Right lobe of liver (tissue), 6 donors: ENCODE results near the gene JPT2. TPM values are rescaled to one million over a fixed set of nuclear protein-coding genes. Genes with fewer than 3 reads are reported as not detected.
A peak's percentile ranks its signal among the peaks of the same experiment; 100 is the strongest.

ENCODE experiments used
- ATAC-seq, 4 donors: fragments of 200-7000 bp; cut with Tn5 transposase; one replicate each; pipeline ENCODE4 v1.9.1; 2020; ENCODE audit warnings: mild to moderate bottlenecking in 4 of 4, moderate library complexity in 4 of 4
- DNase-seq, 3 donors: peaks; one replicate each; pipeline ENCODE4 v3.0.0-alpha.2; 2020
- H3K27ac ChIP-seq, 3 donors: fragments of 200-600 bp; one replicate each; pipeline ENCODE4 v1.8.0; 2022
- H3K27me3 ChIP-seq, 2 donors: fragments of 200-600 bp; one replicate each; pipeline ENCODE4 v1.8.0; 2022
- H3K36me3 ChIP-seq, 4 donors: fragments of 200-600 bp; sonication (generic) in 1 of 4; one replicate each; pipeline versions ENCODE4 v1.5.1 to v1.8.0; 2017 to 2022; ENCODE audit warnings: control low read depth in 1 of 4
- H3K4me1 ChIP-seq, 4 donors: fragments of 200-600 bp; sonication (generic) in 1 of 4; one replicate each; pipeline versions ENCODE4 v1.5.1 to v1.8.0; 2017 to 2022; ENCODE audit warnings: control low read depth in 1 of 4
- H3K4me3 ChIP-seq, 3 donors: fragments of 200-600 bp; one replicate each; pipeline ENCODE4 v1.8.0; 2022
- H3K9me3 ChIP-seq, 4 donors: fragments of 200-600 bp; sonication (generic) in 1 of 4; one replicate each; pipeline versions ENCODE4 v1.5.1 to v1.8.0; 2017 to 2022; ENCODE audit warnings: control low read depth in 1 of 4
- POLR2A ChIP-seq: fragments of 450-650 bp; IDR thresholded peaks from one replicate; pipeline ENCODE4 v1.6.1; 2017; ENCODE audit warnings: antibody characterized with exemption, mild to moderate bottlenecking
- WGBS: methylation state at CpG from one replicate; pipeline ENCODE4 v1.1.6; 2018; ENCODE audit warnings: low coverage, low lambda C conversion rate; ENCODE audit not compliant: insufficient coverage; ENCODE audit errors: missing lambda C conversion rate; 5-methylcytosine and 5-hydroxymethylcytosine counted together
- intact Hi-C, 2 donors: fragments of 100-400 bp; cut with DNase I; formaldehyde crosslinking; loops; one replicate each; pipeline versions ENCODE4 v1.11.2 to v1.14.1; 2022
- total RNA-seq, 6 experiments: library from RNA; depleted of rRNA in 2 of 6; stranded (reverse); fragments of >200 nt in 2 of 6; fragmentation: NEBNext Ultra II Directional in 3 of 6; extraction: Animal tissue kit (Norgen Biotek cat#: 25700) in 3 of 6; gene quantifications; one replicate each; pipeline versions ENCODE4 v1.1.0 to v1.2.4, GENCODE V29; 2016 to 2023
- TF ChIP-seq, protein P1 (sequence below), 4 donors: fragments of 200-600 bp in 3 of 4; fragments of 450-650 bp in 1 of 4; IDR thresholded peaks; one replicate each; pipeline versions ENCODE4 v1.5.1 to v1.8.0; 2016 to 2022; ENCODE audit warnings: antibody characterized with exemption in 4 of 4, mild to moderate bottlenecking in 2 of 4
- donor health status: DM: no; HTN: yes; CAD: no.
- donor health status: DM: no; HTN: no; CAD: no.
- donor health status: DM: no; HTN: no; CAD: no.
- donor health status: DM: no; HTN: yes; CAD: no.
- donor health status: DM: no; HTN: yes; CAD: no.

Gene JPT2
- total RNA-seq, 6 experiments from 2014 or later, result 31.0 to 47.7 (median 38.7) TPM

DNA sequence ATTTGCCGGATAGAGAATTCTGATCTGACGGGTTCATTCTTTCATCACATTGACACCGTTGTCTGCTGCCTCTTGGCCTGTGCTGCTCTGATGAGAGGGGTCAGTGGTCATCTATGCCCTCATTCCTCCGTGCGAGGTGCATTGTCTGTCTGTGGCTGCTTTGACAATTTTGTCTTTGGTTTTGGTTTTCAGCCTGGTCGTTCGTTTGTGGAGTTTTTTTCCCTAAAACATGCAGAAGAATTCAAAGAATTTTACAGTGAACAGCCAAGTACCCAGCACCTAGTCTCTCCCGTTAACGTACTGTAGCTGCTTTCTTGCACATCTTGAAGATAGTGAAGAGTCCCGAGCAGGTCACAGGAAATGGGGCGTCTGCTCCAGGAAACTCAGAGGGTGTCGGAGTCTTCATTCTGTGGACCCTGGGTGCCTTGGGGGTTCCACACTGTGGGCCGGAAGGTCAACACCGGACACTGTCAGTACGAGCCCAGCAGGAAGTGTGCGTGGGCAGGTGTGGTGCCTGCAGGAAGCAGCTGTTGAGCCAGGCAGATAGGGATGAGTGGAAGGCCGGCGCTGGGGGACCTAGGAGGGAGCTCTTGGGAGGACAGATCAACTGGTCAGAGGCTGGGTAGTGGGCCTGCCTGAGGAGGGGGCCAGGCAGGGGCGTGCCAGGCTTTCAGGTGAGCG, 37.7 kb upstream of the JPT2 start:
- Histone ChIP-seq H3K9me3 (no peaks in the 10 kb centered on the region), H3K4me1 (no peaks in the 10 kb centered on the region), H3K27me3 (no peaks in the 10 kb centered on the region), H3K27ac (no peak overlapping the region), H3K4me3 (no peak overlapping the region), H3K36me3 (peaks cover 0 to 56% (median 16%) of the 10 kb centered on the region in 4 donors)
- intact Hi-C loops, result no loop called here
- ATAC-seq (peak in 2 of 4 donors; percentile 16 to 34), DNase-seq (no peak)
- 79% methylated on average over 16 of the region's 20 CpGs for WGBS
- TF ChIP-seq, protein P1, sequence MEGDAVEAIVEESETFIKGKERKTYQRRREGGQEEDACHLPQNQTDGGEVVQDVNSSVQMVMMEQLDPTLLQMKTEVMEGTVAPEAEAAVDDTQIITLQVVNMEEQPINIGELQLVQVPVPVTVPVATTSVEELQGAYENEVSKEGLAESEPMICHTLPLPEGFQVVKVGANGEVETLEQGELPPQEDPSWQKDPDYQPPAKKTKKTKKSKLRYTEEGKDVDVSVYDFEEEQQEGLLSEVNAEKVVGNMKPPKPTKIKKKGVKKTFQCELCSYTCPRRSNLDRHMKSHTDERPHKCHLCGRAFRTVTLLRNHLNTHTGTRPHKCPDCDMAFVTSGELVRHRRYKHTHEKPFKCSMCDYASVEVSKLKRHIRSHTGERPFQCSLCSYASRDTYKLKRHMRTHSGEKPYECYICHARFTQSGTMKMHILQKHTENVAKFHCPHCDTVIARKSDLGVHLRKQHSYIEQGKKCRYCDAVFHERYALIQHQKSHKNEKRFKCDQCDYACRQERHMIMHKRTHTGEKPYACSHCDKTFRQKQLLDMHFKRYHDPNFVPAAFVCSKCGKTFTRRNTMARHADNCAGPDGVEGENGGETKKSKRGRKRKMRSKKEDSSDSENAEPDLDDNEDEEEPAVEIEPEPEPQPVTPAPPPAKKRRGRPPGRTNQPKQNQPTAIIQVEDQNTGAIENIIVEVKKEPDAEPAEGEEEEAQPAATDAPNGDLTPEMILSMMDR (IDR thresholded peaks at IDR 0.05), result no peak
- no peak for TF ChIP-seq POLR2A

DNA sequence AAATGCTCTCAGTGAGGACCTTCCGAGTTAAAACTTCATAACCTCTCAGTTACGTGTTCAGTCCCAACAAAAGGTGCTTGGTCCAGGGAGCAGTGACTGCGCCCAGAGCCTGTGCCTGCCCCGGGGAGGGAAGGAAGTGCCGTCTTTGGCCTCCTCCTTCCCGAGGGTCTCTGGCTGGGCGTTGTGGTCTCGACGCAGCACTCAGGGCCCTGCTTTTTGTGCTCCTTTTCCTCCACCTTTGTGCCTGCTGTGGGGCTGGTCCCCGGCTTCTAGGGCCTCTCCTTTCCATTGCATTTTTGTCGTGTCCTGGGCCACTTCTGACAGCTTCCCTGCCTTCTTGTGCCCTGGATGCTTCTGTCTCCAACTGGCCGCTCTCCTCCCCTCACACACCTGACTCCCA, 36.8 kb upstream of the JPT2 start:
- no peak overlapping the region for H3K4me3 ChIP-seq
- H3K27ac ChIP-seq, result no peak overlapping the region
- ATAC-seq (no peak), DNase-seq (no peak)
- peaks cover 0 to 55% (median 16%) of the 10 kb centered on the region in 4 donors for H3K36me3 ChIP-seq
- 96% methylated on average over 9 of the region's 12 CpGs for WGBS
- intact Hi-C loops, result no loop called here
- H3K9me3 ChIP-seq, result no peaks in the 10 kb centered on the region
- H3K4me1 ChIP-seq, result no peaks in the 10 kb centered on the region
- TF ChIP-seq POLR2A, result no peak
- TF ChIP-seq, protein P1 (IDR thresholded peaks at IDR 0.05), result no peak
- no peaks in the 10 kb centered on the region for H3K27me3 ChIP-seq

- H3K27me3 ChIP-seq, result no peaks in the 10 kb centered on the region
- no peak for TF ChIP-seq POLR2A
- TF ChIP-seq, protein P1 (IDR thresholded peaks at IDR 0.05), result no peak
- DNase-seq (no peak), ATAC-seq (peak in 1 of 4 donors; percentile 45)
- H3K9me3 ChIP-seq, result no peaks in the 10 kb centered on the region
- intact Hi-C loops, result no loop called here
- H3K4me3 ChIP-seq, result no peak overlapping the region
- H3K36me3 ChIP-seq, result peaks cover 0 to 57% (median 16%) of the 10 kb centered on the region in 4 donors
- H3K4me1 ChIP-seq, result no peaks in the 10 kb centered on the region
- H3K27ac ChIP-seq, result no peak overlapping the region
- WGBS, result 83% methylated on average over 1 of the region's 5 CpGs
Observed at GRCh38 chr16:1642148-1642547, 35.9 kb upstream of the JPT2 start.

GRCh38 chr16:1642753-1643152, 35.3 kb upstream of the JPT2 start:
- 94% methylated on average over 9 of the region's 11 CpGs for WGBS
- Histone ChIP-seq H3K9me3 (no peaks in the 10 kb centered on the region), H3K27me3 (no peaks in the 10 kb centered on the region), H3K27ac (no peak overlapping the region), H3K4me1 (no peaks in the 10 kb centered on the region), H3K4me3 (no peak overlapping the region), H3K36me3 (peaks cover 0 to 54% (median 16%) of the 10 kb centered on the region in 4 donors)
- no peak for ATAC-seq
- DNase-seq, result no peak
- TF ChIP-seq POLR2A, result no peak
- TF ChIP-seq, protein P1 (IDR thresholded peaks at IDR 0.05), result no peak
- intact Hi-C loops, result no loop called here
